NCI-H2107 treated with DMSO at 0.1 percent for 48 hours (cell line): ENCODE results near the gene ZFAND2B.
"Not testable (repeated sequence)": the region's sequence is repeated elsewhere in the genome, so short reads cannot be mapped to it uniquely, and the experiment has no call there.

Experiments
- DNase-seq: peaks from one replicate; lab custom pipeline; 2025; ENCODE audit not compliant: unreplicated experiment; lab: John Stamatoyannopoulos, UW

Gene ZFAND2B

GRCh38 chr2:219175928-219176817 lies 30.4 kb upstream of the ZFAND2B start:
- no peak for DNase-seq

GRCh38 chr2:219176818-219177551 lies 29.6 kb upstream of the ZFAND2B start, which contains the start of gene CNPPD1:
CNPPD1 (minus strand) TSS chr2:219176925; CDS start chr2:219176828, 97 bp downstream.
- DNase-seq = peak; percentile 46

- peak; percentile 70 for DNase-seq
Measured at GRCh38 chr2:219177552-219178376, 28.8 kb upstream of the ZFAND2B start, which contains the start of gene RETREG2. RETREG2 (plus strand) TSS chr2:219178275; CDS start chr2:219178353, 78 bp downstream.

- no peak for DNase-seq
Measured at GRCh38 chr2:219178377-219179175, 28.0 kb upstream of the ZFAND2B start.

GRCh38 chr2:219179601-219180465 lies 26.7 kb upstream of the ZFAND2B start:
- DNase-seq = no peak

- no peak for DNase-seq
Measured at GRCh38 chr2:219180961-219181360, 25.6 kb upstream of the ZFAND2B start.

- DNase-seq = no peak
Measured at GRCh38 chr2:219181531-219181930, 25.1 kb upstream of the ZFAND2B start.

GRCh38 chr2:219182331-219183150 lies 24.0 kb upstream of the ZFAND2B start:
- no peak for DNase-seq

- DNase-seq = no peak
Measured at GRCh38 chr2:219183151-219183772, 23.3 kb upstream of the ZFAND2B start.

GRCh38 chr2:219184121-219184520 lies 22.5 kb upstream of the ZFAND2B start:
- no peak for DNase-seq

- DNase-seq = no peak
Measured at GRCh38 chr2:219186754-219187456, 19.7 kb upstream of the ZFAND2B start.

- DNase-seq = no peak
Measured at GRCh38 chr2:219197388-219197787, 9.2 kb upstream of the ZFAND2B start.

- no peak for DNase-seq
Measured at GRCh38 chr2:219198974-219199373, 7.6 kb upstream of the ZFAND2B start.

- DNase-seq = no peak
Measured at GRCh38 chr2:219199470-219200211, 6.9 kb upstream of the ZFAND2B start.

GRCh38 chr2:219200502-219201326 lies 5.9 kb upstream of the ZFAND2B start:
- not testable (repeated sequence) for DNase-seq

GRCh38 chr2:219201331-219201730 lies 5.3 kb upstream of the ZFAND2B start:
- not testable (repeated sequence) for DNase-seq
